HepG2 (cell line): ENCODE data around the gene DAAM1. TPM values are rescaled to one million over a fixed set of nuclear protein-coding genes. Genes with fewer than 3 reads are reported as not detected.

Experiments used
- AHDC1 ChIP-seq: sonication (generic); formaldehyde crosslinking; IDR thresholded peaks from 2 replicates; pipeline ENCODE4 v1.5.1; 2020; ENCODE audit warnings: mild to moderate bottlenecking, missing genetic modification reagents, borderline replicate concordance
- ARID5B ChIP-seq: IDR thresholded peaks from 2 replicates; pipeline ENCODE4 v1.4.0; 2020; ENCODE audit warnings: mild to moderate bottlenecking, missing genetic modification reagents
- CREB1 ChIP-seq, 2 experiments: fragments of 450-650 bp in 1 of 2; IDR thresholded peaks; 2 replicates each; pipeline ENCODE4 v1.6.1; 2016 to 2017; ENCODE audit warnings: control low read depth in 1 of 2, mild to moderate bottlenecking in 1 of 2, missing compliant biosample characterization in 1 of 2, missing genetic modification characterization in 1 of 2
- EP300 ChIP-seq, 3 experiments: sonication (generic) in 1 of 3; formaldehyde crosslinking in 1 of 3; IDR thresholded peaks; 2 replicates each; pipeline versions ENCODE4 v1.5.1 to v1.6.1; 2011 to 2020; ENCODE audit warnings: low read depth in 2 of 3, low read length in 2 of 3, borderline replicate concordance in 1 of 3, improper control_type of control experiment in 1 of 3, mild to moderate bottlenecking in 1 of 3, missing genetic modification reagents in 1 of 3, moderate library complexity in 1 of 3
- HMG20B ChIP-seq: conservative IDR thresholded peaks from 2 replicates; pipeline ENCODE4 v1.6.1; 2016; ENCODE audit warnings: missing genetic modification reagents, missing compliant biosample characterization
- NFIC ChIP-seq: IDR thresholded peaks from 2 replicates; pipeline ENCODE4 v1.6.1; 2012; ENCODE audit warnings: mild to moderate bottlenecking, low read length, inconsistent platforms
- PPARG ChIP-seq: conservative IDR thresholded peaks from 2 replicates; pipeline ENCODE4 v1.6.1; 2016; ENCODE audit warnings: missing biosample characterization, missing genetic modification reagents
- TCF7L2 ChIP-seq: IDR thresholded peaks from 2 replicates; pipeline ENCODE4 v1.6.1; 2011; ENCODE audit warnings: mild to moderate bottlenecking, low read depth, low read length, moderate library complexity
- ZHX2 ChIP-seq, 2 experiments: sonication (generic) in 1 of 2; formaldehyde crosslinking in 1 of 2; IDR thresholded peaks; 2 replicates each; pipeline versions ENCODE4 v1.6.1 to v1.9.0; 2014 to 2022; ENCODE audit warnings: antibody characterized with exemption in 1 of 2, borderline replicate concordance in 1 of 2, inconsistent platforms in 1 of 2, low read depth in 1 of 2, missing genetic modification reagents in 1 of 2
- ZNF816 ChIP-seq: sonication (generic); formaldehyde crosslinking; IDR thresholded peaks from 2 replicates; pipeline ENCODE4 v1.8.0; 2022; ENCODE audit warnings: missing genetic modification reagents, mild to moderate bottlenecking, borderline replicate concordance
- polyA plus RNA-seq, 8 experiments: library from polyadenylated mRNA; depleted of rRNA in 3 of 8; stranded (reverse) in 7 of 8; unstranded in 1 of 8; fragments of >200 nt; fragmentation: Illumina TruSeq in 4 of 8; extraction: Trizol in 4 of 8; gene quantifications; 2 replicates each; pipeline versions ENCODE4 v1.2.1 to v1.2.3, GENCODE V29; 2011 to 2016; ENCODE audit warnings: low read depth in 4 of 8, missing spikeins in 1 of 8, mixed read lengths in 1 of 8; ENCODE audit not compliant: insufficient read depth in 1 of 8
- total RNA-seq, 5 experiments: library from RNA; depleted of rRNA; stranded (reverse); fragments of >200 nt; fragmentation: Illumina TruSeq; extraction: Trizol; gene quantifications; 2 replicates each; pipeline ENCODE4 v1.2.3, GENCODE V29; 2016; ENCODE audit warnings: low read depth in 1 of 5

The DAAM1 gene
- total and polyA plus RNA-seq, 2 of the 13 experiments (the other 11 are each of a cell fraction or from before 2014, with no cell fraction given) = 10.9 to 24.5 TPM

GRCh38 chr14:59305836-59306555 lies 117.5 kb downstream of the DAAM1 start (continued):
- TF ChIP-seq ARID5B (CRISPR knock-in tag) (peak; percentile 80), PPARG (CRISPR knock-in tag) (0 out of 2 replicates have a peak, but pooled peaks have one; percentile 57), HMG20B (CRISPR knock-in tag) (0 out of 2 replicates have a peak, but pooled peaks have one; percentile 25), ZHX2 (IDR thresholded peaks at IDR 0.05; ENCODE audit: low read depth) (no peak), ZHX2 (CRISPR knock-in tag; IDR thresholded peaks at IDR 0.05; ENCODE audit: borderline replicate concordance) (no peak), EP300 (IDR thresholded peaks at IDR 0.05; ENCODE audit: low read depth in 2 of 2, low read length in 2 of 2) (peak in 1 of 2 experiments; percentile 58; a peak in 2 of 4 replicates), EP300 (CRISPR knock-in tag; IDR thresholded peaks at IDR 0.05; ENCODE audit: borderline replicate concordance) (no peak), AHDC1 (CRISPR knock-in tag) (peak; percentile 29; the same call in 1 of the 2 replicates), NFIC (0 out of 2 replicates have a peak, but pooled peaks have one; percentile 31), TCF7L2 (0 out of 2 replicates have a peak, but pooled peaks have one; percentile 45), ZNF816 (CRISPR knock-in tag) (no peak), CREB1 (IDR thresholded peaks at IDR 0.05) (no peak), CREB1 (CRISPR knock-in tag; IDR thresholded peaks at IDR 0.05) (0 out of 2 replicates have a peak, but pooled peaks have one; percentile 19)
